ENCODE measurements around the gene ZSCAN1. TPM values are rescaled to one million over a fixed set of nuclear protein-coding genes. Genes with fewer than 3 reads are reported as not detected.
A peak's percentile ranks its signal among the peaks of the same experiment; 100 is the strongest.

The ZSCAN1 gene
- total RNA-seq (1 to 10 TPM in 1 of 7 donors, under 1 TPM in 4, not detected in 2; 0.54 to 2.6 (median 0.78) TPM), polyA plus RNA-seq (under 1 TPM in 1 of 2 donors, not detected in 1; 0.38 TPM)
- long read RNA-seq, donor 1, partial matches to known transcripts: 0 of 2 reads
- long read RNA-seq, donor 1, other reads (novel, unspliced or antisense): 2 of 2 reads
- long read RNA-seq, donor 2, partial matches to known transcripts: 0 of 1 reads
- long read RNA-seq, donor 2, other reads (novel, unspliced or antisense): 0 of 1 reads
- long read RNA-seq, donor 3, partial matches to known transcripts: 1 of 1 reads
- long read RNA-seq, donor 3, other reads (novel, unspliced or antisense): 0 of 1 reads

- H3K4me3 ChIP-seq: peak within 1 kb of the TSS; percentile 6
- no peak for TF ChIP-seq CTCF (IDR thresholded peaks at IDR 0.05)
- TF ChIP-seq EP300 (IDR thresholded peaks at IDR 0.05): no peak
- no peak for TF ChIP-seq POLR2A (IDR thresholded peaks at IDR 0.05)
- H3K9me3 ChIP-seq: no peaks in the 10 kb centered on the region
- peak; percentile 53 to 86 (median 82) for DNase-seq
- intact Hi-C loops (cut with DNase I): no loop called here
- no peak within 1 kb of the TSS for H3K27ac ChIP-seq
- 0 to 2% (median 0%) methylated on average over 36 to 101 of the region's 101 CpGs for WGBS, 3 donors
- no peaks in the 10 kb centered on the region for H3K4me1 ChIP-seq (ENCODE audit: insufficient read depth)
- no peaks in the 10 kb centered on the region for H3K27me3 ChIP-seq
- H3K36me3 ChIP-seq: no peaks in the 10 kb centered on the region
Observed at GRCh38 chr19:58033741-58034476, at the start of gene ZSCAN1. ZSCAN1 (plus strand) TSS chr19:58034025; CDS start chr19:58037837, 3,812 bp downstream.

GRCh38 chr19:57992841-57993240, 41.0 kb upstream of the ZSCAN1 start:
- 0 to 98% (median 97%) methylated on average over 1 of the region's 1 CpG for WGBS, 3 donors
- no peak overlapping the region for H3K4me3 ChIP-seq
- no peaks in the 10 kb centered on the region for H3K4me1 ChIP-seq (ENCODE audit: insufficient read depth)

GRCh38 chr19:58000677-58001076, 33.1 kb upstream of the ZSCAN1 start:
- H3K36me3 ChIP-seq: no peaks in the 10 kb centered on the region
- H3K9me3 ChIP-seq: peaks cover 0 to 43% of the 10 kb centered on the region in 2 donors
- peaks cover 10% of the 10 kb centered on the region for H3K4me1 ChIP-seq (ENCODE audit: insufficient read depth)
- 94 to 98% (median 97%) methylated on average over 4 of the region's 4 CpGs for WGBS, 3 donors
- H3K27ac ChIP-seq: no peak overlapping the region
- H3K4me3 ChIP-seq: no peak overlapping the region
- intact Hi-C loops (cut with DNase I): loop anchor here in 1 of 4 donors (10.0 kb wide), 1 partner anchor 154 kb away; the partner anchor contains the start of gene ZNF329
- no peak for TF ChIP-seq CTCF (IDR thresholded peaks at IDR 0.05)
- DNase-seq: no peak
- H3K27me3 ChIP-seq: no peaks in the 10 kb centered on the region

More at GRCh38 chr19:57992841-57993240, 41.0 kb upstream of the ZSCAN1 start:
- no peak overlapping the region for H3K27ac ChIP-seq
- no peaks in the 10 kb centered on the region for H3K27me3 ChIP-seq
- H3K36me3 ChIP-seq: peaks cover 10% of the 10 kb centered on the region
- TF ChIP-seq POLR2A (IDR thresholded peaks at IDR 0.05) (no peak), EP300 (IDR thresholded peaks at IDR 0.05) (no peak), CTCF (IDR thresholded peaks at IDR 0.05) (no peak)
- H3K9me3 ChIP-seq: peaks cover 10 to 77% of the 10 kb centered on the region in 2 donors
- intact Hi-C loops (cut with DNase I): loop anchor here in 1 of 4 donors (5.0 kb wide), 1 partner anchor 94 kb away; no protein-coding TSS in a partner anchor
- no peak for DNase-seq

- no peaks in the 10 kb centered on the region for H3K36me3 ChIP-seq
Observed at GRCh38 chr19:58001895-58002369, 31.9 kb upstream of the ZSCAN1 start.

More at GRCh38 chr19:58001895-58002369, 31.9 kb upstream of the ZSCAN1 start:
- TF ChIP-seq CTCF (IDR thresholded peaks at IDR 0.05) (no peak), POLR2A (IDR thresholded peaks at IDR 0.05) (no peak), EP300 (IDR thresholded peaks at IDR 0.05) (no peak)
- Histone ChIP-seq H3K9me3 (peaks cover 0 to 48% of the 10 kb centered on the region in 2 donors), H3K27ac (peak overlapping the region; percentile 72 to 86), H3K4me3 (peak overlapping the region; percentile 90), H3K27me3 (no peaks in the 10 kb centered on the region), H3K4me1 (ENCODE audit: insufficient read depth) (peaks cover 10% of the 10 kb centered on the region)
- WGBS, 3 donors: 3 to 4% (median 3%) methylated on average over 23 of the region's 23 CpGs
- intact Hi-C loops (cut with DNase I): loop anchor here in 1 of 4 donors (10.0 kb wide), 1 partner anchor 153 kb away; the partner anchor contains the start of gene ZNF329
- DNase-seq: no peak

All from ovary (tissue), 10 donors.